RWPE2 (cell line): ENCODE data around the gene RAD51D.

Experiments used
- ATAC-seq: fragments of 200-7000 bp; cut with Tn5 transposase; 3 replicates; pipeline ENCODE4 v1.9.1; 2021; ENCODE audit warnings: low read depth
- DNase-seq: peaks from one replicate; pipeline ENCODE4 v3.0.0-alpha.2; 2020; ENCODE audit warnings: low spot score
- H3K27ac ChIP-seq: fragments of 450-650 bp; 2 replicates; pipeline ENCODE4 v1.5.1; 2017; ENCODE audit warnings: mild to moderate bottlenecking; ENCODE audit not compliant: poor library complexity, severe bottlenecking
- H3K27me3 ChIP-seq: fragments of 250-450 bp; sonication (Bioruptor Pico); 2 replicates; pipeline ENCODE4 v1.5.1; 2021; ENCODE audit warnings: mild to moderate bottlenecking, moderate library complexity; ENCODE audit not compliant: insufficient read depth, poor library complexity, severe bottlenecking
- H3K36me3 ChIP-seq: fragments of 250-450 bp; sonication (Bioruptor Pico); 2 replicates; pipeline ENCODE4 v1.5.1; 2020; ENCODE audit warnings: low read depth, mild to moderate bottlenecking, moderate library complexity
- H3K4me1 ChIP-seq: fragments of 250-450 bp; sonication (Bioruptor Pico); 2 replicates; pipeline ENCODE4 v1.5.1; 2021; ENCODE audit warnings: mild to moderate bottlenecking, moderate library complexity; ENCODE audit not compliant: insufficient read depth, poor library complexity, severe bottlenecking
- H3K4me3 ChIP-seq: fragments of 250-450 bp; sonication (Bioruptor Pico); 2 replicates; pipeline ENCODE4 v1.5.1; 2021; ENCODE audit warnings: mild to moderate bottlenecking, moderate library complexity; ENCODE audit not compliant: severe bottlenecking
- H3K9me3 ChIP-seq: fragments of 250-450 bp; sonication (Bioruptor Pico); 2 replicates; pipeline ENCODE4 v1.5.1; 2021; ENCODE audit warnings: mild to moderate bottlenecking, moderate library complexity; ENCODE audit not compliant: severe bottlenecking
- TF ChIP-seq, protein P1 (sequence below): fragments of 450-650 bp; IDR thresholded peaks from one replicate; pipeline ENCODE4 v1.5.1; 2017; ENCODE audit warnings: mild to moderate bottlenecking, moderate library complexity; ENCODE audit not compliant: poor library complexity, severe bottlenecking

RAD51D gene

DNA sequence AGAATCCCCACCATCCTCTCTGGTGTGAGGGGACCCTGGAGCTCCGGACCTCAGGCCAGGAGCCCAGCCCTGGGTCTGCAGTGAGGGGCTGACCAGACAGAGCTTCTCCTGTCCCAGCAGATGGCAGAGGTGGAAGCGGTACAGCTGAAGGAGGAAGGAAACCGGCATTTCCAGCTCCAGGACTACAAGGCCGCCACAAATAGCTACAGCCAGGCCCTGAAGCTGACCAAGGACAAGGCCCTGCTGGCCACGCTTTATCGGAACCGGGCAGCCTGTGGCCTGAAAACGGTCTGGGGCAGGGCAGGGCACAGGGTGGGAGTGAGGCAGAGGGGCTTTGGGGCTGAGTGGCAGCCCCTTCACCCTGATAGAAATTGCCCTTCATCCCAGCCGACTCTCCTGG lies 28.5 kb upstream of the RAD51D start:
- no peak overlapping the region for H3K4me3 ChIP-seq
- H3K4me1 ChIP-seq, result no peaks in the 10 kb centered on the region
- H3K27ac ChIP-seq, result no peak overlapping the region
- H3K27me3 ChIP-seq, result no peaks in the 10 kb centered on the region
- no peaks in the 10 kb centered on the region for H3K9me3 ChIP-seq
- TF ChIP-seq, protein P1, sequence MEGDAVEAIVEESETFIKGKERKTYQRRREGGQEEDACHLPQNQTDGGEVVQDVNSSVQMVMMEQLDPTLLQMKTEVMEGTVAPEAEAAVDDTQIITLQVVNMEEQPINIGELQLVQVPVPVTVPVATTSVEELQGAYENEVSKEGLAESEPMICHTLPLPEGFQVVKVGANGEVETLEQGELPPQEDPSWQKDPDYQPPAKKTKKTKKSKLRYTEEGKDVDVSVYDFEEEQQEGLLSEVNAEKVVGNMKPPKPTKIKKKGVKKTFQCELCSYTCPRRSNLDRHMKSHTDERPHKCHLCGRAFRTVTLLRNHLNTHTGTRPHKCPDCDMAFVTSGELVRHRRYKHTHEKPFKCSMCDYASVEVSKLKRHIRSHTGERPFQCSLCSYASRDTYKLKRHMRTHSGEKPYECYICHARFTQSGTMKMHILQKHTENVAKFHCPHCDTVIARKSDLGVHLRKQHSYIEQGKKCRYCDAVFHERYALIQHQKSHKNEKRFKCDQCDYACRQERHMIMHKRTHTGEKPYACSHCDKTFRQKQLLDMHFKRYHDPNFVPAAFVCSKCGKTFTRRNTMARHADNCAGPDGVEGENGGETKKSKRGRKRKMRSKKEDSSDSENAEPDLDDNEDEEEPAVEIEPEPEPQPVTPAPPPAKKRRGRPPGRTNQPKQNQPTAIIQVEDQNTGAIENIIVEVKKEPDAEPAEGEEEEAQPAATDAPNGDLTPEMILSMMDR, result no peak
- no peak for ATAC-seq
- DNase-seq, result no peak
- H3K36me3 ChIP-seq, result no peaks in the 10 kb centered on the region

GRCh38 chr17:35147375-35147905 lies 27.8 kb upstream of the RAD51D start, which contains the start of gene UNC45B:
UNC45B (plus strand) TSS chr17:35147817; CDS start chr17:35148264, 447 bp downstream.
- Histone ChIP-seq H3K4me1 (no peaks in the 10 kb centered on the region), H3K36me3 (no peaks in the 10 kb centered on the region), H3K4me3 (no peak within 1 kb of the TSS), H3K27ac (no peak within 1 kb of the TSS), H3K9me3 (no peaks in the 10 kb centered on the region), H3K27me3 (no peaks in the 10 kb centered on the region)
- no peak for ATAC-seq
- TF ChIP-seq, protein P1, result no peak
- DNase-seq, result no peak

DNA sequence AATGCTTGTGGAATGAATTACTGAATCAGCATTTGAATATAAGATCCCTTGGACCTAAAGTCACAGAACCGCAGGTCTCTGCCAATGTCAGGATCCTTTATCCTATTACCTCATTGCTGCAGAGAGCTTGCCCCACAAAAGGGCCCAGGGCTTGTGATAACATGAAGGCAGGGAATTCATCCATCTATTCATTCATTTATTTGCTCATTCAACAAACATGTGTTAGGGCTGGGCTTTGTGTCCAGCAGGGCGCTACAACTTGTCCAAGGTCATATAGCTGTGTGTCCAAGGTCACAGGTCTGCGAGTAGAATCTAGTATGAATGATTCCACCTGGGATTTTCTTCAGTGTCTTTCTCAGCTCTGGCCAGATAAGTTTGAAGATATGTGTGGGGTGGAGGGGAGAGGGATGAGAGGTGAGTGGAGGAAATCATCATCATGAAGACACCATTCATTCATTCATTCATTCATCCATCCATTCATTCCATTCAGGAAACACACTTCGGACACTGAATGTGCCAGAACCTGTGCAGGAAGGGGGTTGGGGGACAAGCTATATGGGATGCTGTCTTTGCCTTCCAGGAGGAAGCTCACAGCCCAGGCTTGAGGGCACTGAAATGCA lies 26.7 kb upstream of the RAD51D start:
- no peaks in the 10 kb centered on the region for H3K9me3 ChIP-seq
- TF ChIP-seq, protein P1, result no peak
- no peak overlapping the region for H3K4me3 ChIP-seq
- no peak overlapping the region for H3K27ac ChIP-seq
- DNase-seq (no peak), ATAC-seq (no peak)
- no peaks in the 10 kb centered on the region for H3K27me3 ChIP-seq
- H3K36me3 ChIP-seq, result no peaks in the 10 kb centered on the region
- no peaks in the 10 kb centered on the region for H3K4me1 ChIP-seq

- no peaks in the 10 kb centered on the region for H3K9me3 ChIP-seq
- H3K36me3 ChIP-seq, result peaks cover 14% of the 10 kb centered on the region
- DNase-seq (no peak), ATAC-seq (no peak)
- H3K27ac ChIP-seq, result no peak overlapping the region
- no peaks in the 10 kb centered on the region for H3K27me3 ChIP-seq
- peaks cover 4% of the 10 kb centered on the region for H3K4me1 ChIP-seq
- no peak overlapping the region for H3K4me3 ChIP-seq
- TF ChIP-seq, protein P1, result no peak
Measured at GRCh38 chr17:35144840-35145239, 25.2 kb upstream of the RAD51D start.

DNA sequence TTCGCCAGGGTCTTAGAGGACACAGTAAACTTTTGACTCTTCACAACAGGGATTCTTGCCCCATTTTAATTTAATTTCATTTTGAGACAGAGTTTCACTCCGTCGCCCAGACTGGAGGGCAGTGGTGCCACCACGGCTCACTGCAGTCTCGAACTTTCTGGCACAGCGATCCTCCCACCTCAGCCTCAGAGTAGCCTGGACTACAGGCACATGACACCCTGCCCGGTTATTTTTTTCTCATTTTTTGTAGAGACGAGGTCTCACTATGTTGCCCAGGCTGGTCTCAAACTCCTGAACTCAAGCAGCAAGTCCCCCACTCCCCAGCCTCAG lies 22.8 kb upstream of the RAD51D start:
- TF ChIP-seq, protein P1, result peak; percentile 79
- Histone ChIP-seq H3K4me1 (peaks cover 4% of the 10 kb centered on the region), H3K4me3 (peak overlapping the region; percentile 76), H3K27ac (no peak overlapping the region), H3K9me3 (no peaks in the 10 kb centered on the region), H3K36me3 (peaks cover 34% of the 10 kb centered on the region), H3K27me3 (no peaks in the 10 kb centered on the region)
- DNase-seq (no peak), ATAC-seq (no peak)
